ENCODE data around the gene MAP1A. TPM values are rescaled to one million over a fixed set of nuclear protein-coding genes. Genes with fewer than 3 reads are reported as not detected.

Gene MAP1A
- total RNA-seq, 2 experiments from 2014 or later, result 1.2 to 1.4 TPM

DNA sequence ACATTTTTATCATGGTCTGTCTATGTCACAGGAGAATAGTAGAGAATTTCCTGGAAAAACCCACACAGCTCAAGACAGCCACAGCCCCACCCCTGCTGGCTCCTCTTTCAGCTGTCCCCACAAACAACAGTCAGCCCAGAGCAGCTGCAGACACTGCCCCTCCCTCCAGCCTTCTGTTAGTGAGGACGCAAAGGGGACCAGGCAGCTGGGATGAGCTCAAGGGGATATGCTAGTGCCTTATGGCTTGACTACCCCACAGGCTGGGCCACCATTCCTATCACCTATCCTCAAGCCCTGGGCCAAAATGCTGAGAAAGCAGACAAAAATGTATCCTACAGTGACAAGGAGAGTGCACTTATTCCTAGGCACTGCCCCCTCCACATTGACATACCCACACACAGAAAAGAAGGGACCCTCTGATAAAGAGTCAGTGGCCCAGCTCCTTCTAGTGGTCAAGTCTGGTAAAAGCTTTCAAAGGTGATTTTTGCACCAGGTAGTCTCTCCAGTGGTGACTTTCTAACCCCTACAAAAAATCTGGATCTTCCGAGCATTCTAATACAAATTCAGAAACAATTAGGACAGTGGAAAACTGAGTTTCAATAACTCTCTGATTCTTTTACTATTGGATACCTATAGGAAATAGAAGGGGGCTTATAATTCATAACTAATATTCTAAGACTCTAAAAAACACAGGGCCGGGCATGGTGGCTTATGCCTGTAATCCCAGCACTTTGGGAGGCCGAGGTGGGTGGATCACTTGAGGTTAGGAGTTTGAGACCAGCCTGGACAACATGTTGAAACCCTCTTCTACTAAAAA lies 3.0 kb upstream of the MAP1A start:
- Mint-ChIP-seq H3K27me3 (ENCODE audit: low read depth) (peaks cover 28% of the 10 kb centered on the region), H3K27ac (no peak overlapping the region), H3K9me3 (no peaks in the 10 kb centered on the region), H3K36me3 (ENCODE audit: low read depth) (no peaks in the 10 kb centered on the region), H3K4me3 (no peak overlapping the region), H3K4me1 (ENCODE audit: low read depth) (peaks cover 35% of the 10 kb centered on the region)
- no peak for DNase-seq
- intact Hi-C loops (cut with micrococcal nuclease), result loop anchor here (5.0 to 10.0 kb wide), 2 partner anchors 142 to 410 kb away; partner anchors contain the start of genes TUBGCP4, UBR1 and ZSCAN29
- CTCF ChIA-PET, result interaction anchor here (0.8 to 3.3 kb wide), 16 partner anchors 8 to 147 kb away, joined by 3 to 19 read pairs (median 3); partner anchors contain the start of gene TP53BP1

DNA sequence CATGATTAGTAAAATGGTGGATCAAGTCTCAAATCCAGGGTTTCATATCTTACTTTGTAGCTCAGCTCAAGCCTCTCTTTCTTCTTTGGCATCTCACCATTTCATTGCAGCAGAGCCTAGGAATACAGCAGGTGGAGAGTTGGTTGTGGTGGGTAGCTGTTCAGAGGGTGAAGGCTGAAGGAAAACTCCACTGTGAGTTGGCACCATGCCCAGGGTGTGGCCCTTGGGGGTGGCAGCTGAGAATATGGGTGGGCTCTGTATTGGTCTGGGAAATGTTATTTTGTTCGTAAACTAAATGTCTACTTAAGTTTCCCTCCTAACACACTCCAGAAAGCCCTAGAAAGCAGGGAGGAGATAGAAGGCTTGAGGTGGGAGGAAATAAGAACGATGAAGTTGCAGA lies 1.7 kb upstream of the MAP1A start:
- Mint-ChIP-seq H3K4me1 (ENCODE audit: low read depth) (peaks cover 26% of the 10 kb centered on the region), H3K27ac (no peak overlapping the region), H3K36me3 (ENCODE audit: low read depth) (no peaks in the 10 kb centered on the region), H3K4me3 (no peak overlapping the region), H3K9me3 (no peaks in the 10 kb centered on the region), H3K27me3 (ENCODE audit: low read depth) (peaks cover 28% of the 10 kb centered on the region)
- intact Hi-C loops (cut with micrococcal nuclease), result loop anchor here (10.0 kb wide), 1 partner anchor 411 kb away; the partner anchor contains the start of gene UBR1
- DNase-seq, result no peak
- CTCF ChIA-PET, result interaction anchor here (0.6 to 2.1 kb wide), 3 partner anchors 32 to 324 kb away, joined by 4 to 19 read pairs (median 5); no protein-coding TSS in a partner anchor

DNA sequence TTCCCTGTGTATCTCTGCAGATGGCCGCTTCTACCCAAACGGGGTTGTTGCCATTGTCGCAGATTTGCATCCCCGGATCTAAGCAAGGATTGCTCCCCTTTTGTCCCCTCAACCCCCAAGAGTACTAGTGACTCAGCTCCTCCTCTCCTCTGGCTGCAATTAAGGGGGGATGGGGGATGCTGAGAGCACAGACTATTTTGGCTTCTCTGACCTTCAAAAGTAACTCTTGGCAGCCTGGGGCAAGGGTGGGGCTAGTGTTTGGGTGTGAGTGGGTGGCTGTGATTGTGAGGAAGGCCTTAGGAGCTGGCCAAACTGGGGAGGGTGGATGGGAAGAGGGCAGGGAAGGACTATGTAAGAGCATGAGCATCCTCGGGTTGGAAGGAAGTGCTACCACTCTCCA lies 1.2 kb upstream of the MAP1A start:
- CTCF ChIA-PET, result interaction anchor here (1.5 kb wide), 1 partner anchor 32 kb away, joined by 5 read pairs; no protein-coding TSS in a partner anchor
- Mint-ChIP-seq H3K4me1 (ENCODE audit: low read depth) (peaks cover 23% of the 10 kb centered on the region), H3K27me3 (ENCODE audit: low read depth) (peaks cover 28% of the 10 kb centered on the region), H3K36me3 (ENCODE audit: low read depth) (no peaks in the 10 kb centered on the region), H3K9me3 (no peaks in the 10 kb centered on the region), H3K4me3 (no peak overlapping the region), H3K27ac (no peak overlapping the region)
- DNase-seq, result no peak
- intact Hi-C loops (cut with micrococcal nuclease), result loop anchor here (10.0 kb wide), 1 partner anchor 411 kb away; the partner anchor contains the start of gene UBR1

DNA sequence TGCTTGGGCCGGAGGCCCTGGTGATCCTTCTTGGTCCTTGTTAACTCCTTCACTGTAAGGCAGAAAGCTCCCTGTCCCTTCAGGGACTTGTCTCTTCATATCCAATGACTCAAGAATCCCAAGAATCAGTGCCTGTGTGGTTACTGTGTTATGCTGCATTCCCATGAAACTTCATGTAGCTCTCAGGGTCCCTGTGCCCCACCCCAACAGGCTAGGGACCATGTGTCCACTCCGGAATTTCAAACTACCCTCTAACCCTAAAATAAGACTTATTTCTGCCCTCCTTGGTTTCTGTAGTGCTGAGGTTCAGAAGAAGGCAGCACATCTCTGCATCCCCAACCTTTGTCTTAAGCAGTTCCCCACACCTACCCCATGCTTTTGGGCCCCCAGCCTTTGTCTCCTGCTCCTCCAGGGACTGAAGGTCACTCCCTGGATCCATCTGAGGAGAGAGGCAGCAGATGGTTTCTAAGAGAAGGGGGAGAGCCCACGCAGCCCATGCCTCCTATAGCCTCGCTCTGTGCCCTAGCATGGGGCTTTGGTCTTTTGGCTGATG lies 531 bp upstream of the MAP1A start:
- intact Hi-C loops (cut with micrococcal nuclease), result loop anchor here (10.0 kb wide), 1 partner anchor 412 kb away; the partner anchor contains the start of gene UBR1
- peaks cover 28% of the 10 kb centered on the region for H3K27me3 Mint-ChIP-seq (ENCODE audit: low read depth)
- H3K27ac Mint-ChIP-seq, result no peak overlapping the region
- no peaks in the 10 kb centered on the region for H3K36me3 Mint-ChIP-seq (ENCODE audit: low read depth)
- H3K9me3 Mint-ChIP-seq, result no peaks in the 10 kb centered on the region
- peaks cover 20% of the 10 kb centered on the region for H3K4me1 Mint-ChIP-seq (ENCODE audit: low read depth)
- H3K4me3 Mint-ChIP-seq, result no peak overlapping the region
- CTCF ChIA-PET, result interaction anchor here (1.7 kb wide), 1 partner anchor 10 kb away, joined by 3 read pairs; no protein-coding TSS in a partner anchor
- DNase-seq, result no peak

DNA sequence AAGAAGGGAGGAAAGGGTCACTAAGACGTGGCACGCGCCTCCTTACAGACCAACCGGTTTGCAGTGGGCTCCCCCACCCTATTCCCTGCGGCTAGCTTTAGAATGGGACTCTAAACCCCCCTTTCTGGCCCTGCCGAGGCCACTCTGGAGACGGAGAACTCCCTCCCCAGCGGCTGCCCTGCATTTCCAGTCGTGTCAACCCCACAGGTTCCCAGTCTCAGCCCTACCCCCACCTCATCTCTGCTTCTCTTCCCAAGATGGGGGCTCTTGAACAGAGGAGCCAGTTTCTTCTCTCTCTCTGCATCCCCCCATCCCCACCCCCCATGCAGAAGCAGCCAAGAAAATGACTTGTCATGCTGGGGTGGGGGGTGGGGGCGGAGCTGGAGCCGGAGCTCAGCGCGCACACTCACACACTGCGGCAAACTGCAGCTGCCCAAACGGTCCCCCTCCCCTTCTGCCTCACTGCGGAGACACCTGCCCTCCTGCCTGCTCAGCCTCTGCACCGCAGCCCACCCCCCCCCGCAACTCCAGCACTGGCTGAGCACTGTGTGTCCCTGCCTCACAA lies 871 bp downstream of the MAP1A start:
- H3K4me1 Mint-ChIP-seq (ENCODE audit: low read depth), result peaks cover 20% of the 10 kb centered on the region
- no peaks in the 10 kb centered on the region for H3K36me3 Mint-ChIP-seq (ENCODE audit: low read depth)
- H3K27me3 Mint-ChIP-seq (ENCODE audit: low read depth), result peaks cover 28% of the 10 kb centered on the region
- no peaks in the 10 kb centered on the region for H3K9me3 Mint-ChIP-seq
- intact Hi-C loops (cut with micrococcal nuclease), result loop anchor here (10.0 kb wide), 1 partner anchor 413 kb away; the partner anchor contains the start of gene UBR1
- DNase-seq, result peak; percentile 14
- peak overlapping the region; percentile 66 for H3K4me3 Mint-ChIP-seq
- no peak overlapping the region for H3K27ac Mint-ChIP-seq
- CTCF ChIA-PET, result interaction anchor here (1.7 kb wide), 1 partner anchor 8 kb away, joined by 3 read pairs; no protein-coding TSS in a partner anchor

DNA sequence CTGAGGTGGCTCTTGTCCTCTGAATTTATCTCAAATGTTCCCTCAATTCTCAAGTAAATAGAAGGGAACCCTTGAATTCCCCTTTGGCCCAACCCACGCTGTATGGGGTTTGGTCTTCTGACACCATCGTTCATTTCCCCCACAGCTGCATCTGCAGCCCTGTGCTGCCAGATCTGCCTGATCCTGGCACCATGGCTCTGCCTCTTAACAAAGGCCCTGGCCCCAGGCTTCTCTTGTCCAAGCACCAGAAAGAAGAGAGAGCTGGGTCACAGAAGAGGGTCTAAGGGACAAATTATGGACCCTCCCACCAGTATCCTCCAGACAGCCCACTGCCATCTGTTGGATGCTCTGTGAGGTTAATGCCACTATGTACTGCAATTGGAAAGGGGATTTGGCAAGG lies 1.8 kb downstream of the MAP1A start:
- no peak overlapping the region for H3K27ac Mint-ChIP-seq
- peaks cover 14% of the 10 kb centered on the region for H3K4me1 Mint-ChIP-seq (ENCODE audit: low read depth)
- peaks cover 28% of the 10 kb centered on the region for H3K27me3 Mint-ChIP-seq (ENCODE audit: low read depth)
- CTCF ChIA-PET, result no interaction called here
- DNase-seq, result no peak
- no peaks in the 10 kb centered on the region for H3K36me3 Mint-ChIP-seq (ENCODE audit: low read depth)
- H3K9me3 Mint-ChIP-seq, result no peaks in the 10 kb centered on the region
- H3K4me3 Mint-ChIP-seq, result no peak overlapping the region
- intact Hi-C loops (cut with micrococcal nuclease), result loop anchor here (10.0 kb wide), 1 partner anchor 414 kb away; the partner anchor contains the start of gene UBR1

DNA sequence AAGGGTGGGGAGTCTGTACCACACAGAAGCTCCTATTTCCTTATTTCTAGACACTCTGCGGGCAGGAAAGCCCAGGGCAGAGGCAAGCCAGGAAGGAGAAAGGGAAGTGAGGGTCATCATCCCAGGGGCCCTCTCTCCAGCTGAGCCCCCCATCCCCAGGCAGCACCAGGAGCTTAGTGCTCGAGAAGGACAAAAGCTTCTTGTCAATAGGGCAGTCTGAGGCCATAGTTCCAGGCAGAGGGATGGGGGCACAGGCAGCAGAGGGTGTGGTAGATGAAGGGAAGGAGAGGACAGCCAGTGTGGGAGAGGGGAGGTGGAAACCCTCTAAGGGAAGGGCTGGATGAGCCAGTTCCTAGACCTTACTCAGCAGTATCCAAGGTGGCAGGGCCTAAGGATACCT lies 2.7 kb downstream of the MAP1A start:
- H3K9me3 Mint-ChIP-seq, result no peaks in the 10 kb centered on the region
- no peaks in the 10 kb centered on the region for H3K36me3 Mint-ChIP-seq (ENCODE audit: low read depth)
- peaks cover 18% of the 10 kb centered on the region for H3K4me1 Mint-ChIP-seq (ENCODE audit: low read depth)
- no peak overlapping the region for H3K4me3 Mint-ChIP-seq
- no peak for DNase-seq
- peaks cover 28% of the 10 kb centered on the region for H3K27me3 Mint-ChIP-seq (ENCODE audit: low read depth)
- CTCF ChIA-PET, result no interaction called here
- no peak overlapping the region for H3K27ac Mint-ChIP-seq
- intact Hi-C loops (cut with micrococcal nuclease), result no loop called here

DNA sequence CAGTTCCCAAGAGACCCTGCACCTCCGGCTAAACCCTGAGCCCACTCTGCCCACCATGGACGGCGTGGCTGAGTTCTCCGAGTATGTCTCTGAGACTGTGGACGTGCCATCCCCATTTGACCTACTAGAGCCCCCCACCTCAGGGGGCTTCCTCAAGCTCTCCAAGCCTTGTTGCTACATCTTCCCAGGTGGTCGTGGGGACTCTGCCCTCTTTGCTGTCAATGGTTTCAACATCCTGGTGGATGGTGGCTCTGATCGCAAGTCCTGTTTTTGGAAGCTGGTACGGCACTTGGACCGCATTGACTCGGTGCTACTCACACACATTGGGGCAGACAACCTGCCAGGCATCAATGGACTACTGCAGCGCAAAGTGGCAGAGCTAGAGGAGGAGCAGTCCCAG lies 4.0 kb downstream of the MAP1A start:
- Mint-ChIP-seq H3K27ac (no peak overlapping the region), H3K36me3 (ENCODE audit: low read depth) (no peaks in the 10 kb centered on the region), H3K27me3 (ENCODE audit: low read depth) (peaks cover 19% of the 10 kb centered on the region), H3K4me1 (ENCODE audit: low read depth) (peaks cover 21% of the 10 kb centered on the region), H3K9me3 (no peaks in the 10 kb centered on the region), H3K4me3 (no peak overlapping the region)
- intact Hi-C loops (cut with micrococcal nuclease), result no loop called here
- DNase-seq, result no peak
- CTCF ChIA-PET, result no interaction called here

DNA sequence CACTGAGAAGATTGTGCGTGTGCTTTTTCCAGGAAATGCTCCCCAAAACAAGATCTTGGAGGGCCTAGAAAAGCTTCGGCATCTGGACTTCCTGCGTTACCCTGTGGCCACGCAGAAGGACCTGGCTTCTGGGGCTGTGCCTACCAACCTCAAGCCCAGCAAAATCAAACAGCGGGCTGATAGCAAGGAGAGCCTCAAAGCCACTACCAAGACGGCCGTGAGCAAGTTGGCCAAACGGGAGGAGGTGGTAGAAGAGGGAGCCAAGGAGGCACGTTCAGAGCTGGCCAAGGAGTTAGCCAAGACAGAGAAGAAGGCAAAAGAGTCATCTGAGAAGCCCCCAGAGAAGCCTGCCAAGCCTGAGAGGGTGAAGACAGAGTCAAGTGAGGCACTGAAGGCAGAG lies 4.8 kb downstream of the MAP1A start:
- intact Hi-C loops (cut with micrococcal nuclease), result no loop called here
- Mint-ChIP-seq H3K9me3 (no peaks in the 10 kb centered on the region), H3K36me3 (ENCODE audit: low read depth) (no peaks in the 10 kb centered on the region), H3K4me3 (no peak overlapping the region), H3K4me1 (ENCODE audit: low read depth) (peaks cover 21% of the 10 kb centered on the region), H3K27ac (no peak overlapping the region), H3K27me3 (ENCODE audit: low read depth) (peaks cover 14% of the 10 kb centered on the region)
- no peak for DNase-seq
- CTCF ChIA-PET, result interaction anchor here (1.2 to 2.1 kb wide), 3 partner anchors 9 to 38 kb away, joined by 3 to 5 read pairs (median 3); no protein-coding TSS in a partner anchor

DNA sequence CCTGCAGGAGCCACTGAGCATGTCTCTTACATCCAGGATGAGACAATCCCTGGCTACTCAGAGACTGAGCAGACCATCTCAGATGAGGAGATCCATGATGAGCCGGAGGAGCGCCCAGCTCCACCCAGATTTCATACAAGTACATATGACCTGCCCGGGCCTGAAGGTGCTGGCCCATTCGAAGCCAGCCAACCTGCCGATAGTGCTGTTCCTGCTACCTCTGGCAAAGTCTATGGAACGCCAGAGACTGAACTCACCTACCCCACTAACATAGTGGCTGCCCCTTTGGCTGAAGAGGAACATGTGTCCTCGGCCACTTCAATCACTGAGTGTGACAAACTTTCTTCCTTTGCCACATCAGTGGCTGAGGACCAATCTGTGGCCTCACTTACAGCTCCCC lies 6.2 kb downstream of the MAP1A start:
- CTCF ChIA-PET, result interaction anchor here (1.2 to 2.1 kb wide), 2 partner anchors 9 to 40 kb away, joined by 5 read pairs; no protein-coding TSS in a partner anchor
- intact Hi-C loops (cut with micrococcal nuclease), result no loop called here
- Mint-ChIP-seq H3K27me3 (ENCODE audit: low read depth) (peaks cover under 1% of the 10 kb centered on the region), H3K4me1 (ENCODE audit: low read depth) (peaks cover 10% of the 10 kb centered on the region), H3K4me3 (no peak overlapping the region), H3K9me3 (no peaks in the 10 kb centered on the region), H3K27ac (no peak overlapping the region), H3K36me3 (ENCODE audit: low read depth) (no peaks in the 10 kb centered on the region)
- no peak for DNase-seq

DNA sequence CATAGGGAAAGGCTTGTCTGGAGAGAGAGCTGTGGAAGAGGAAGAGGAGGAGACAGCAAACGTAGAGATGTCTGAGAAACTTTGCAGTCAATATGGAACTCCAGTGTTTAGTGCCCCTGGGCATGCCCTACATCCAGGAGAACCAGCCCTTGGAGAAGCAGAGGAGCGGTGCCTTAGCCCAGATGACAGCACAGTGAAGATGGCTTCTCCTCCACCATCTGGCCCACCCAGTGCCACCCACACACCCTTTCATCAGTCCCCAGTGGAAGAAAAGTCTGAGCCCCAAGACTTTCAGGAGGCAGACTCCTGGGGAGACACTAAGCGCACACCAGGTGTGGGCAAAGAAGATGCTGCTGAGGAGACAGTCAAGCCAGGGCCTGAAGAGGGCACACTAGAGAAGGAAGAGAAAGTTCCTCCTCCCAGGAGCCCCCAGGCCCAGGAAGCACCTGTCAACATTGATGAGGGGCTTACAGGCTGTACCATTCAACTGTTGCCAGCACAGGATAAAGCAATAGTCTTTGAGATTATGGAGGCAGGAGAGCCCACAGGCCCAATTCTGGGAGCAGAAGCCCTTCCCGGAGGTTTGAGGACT lies 6.9 kb downstream of the MAP1A start:
- CTCF ChIA-PET, result interaction anchor here (1.6 to 2.1 kb wide), 2 partner anchors 10 to 40 kb away, joined by 5 read pairs; no protein-coding TSS in a partner anchor
- Mint-ChIP-seq H3K4me1 (ENCODE audit: low read depth) (peaks cover 8% of the 10 kb centered on the region), H3K9me3 (no peaks in the 10 kb centered on the region), H3K27ac (no peak overlapping the region), H3K27me3 (ENCODE audit: low read depth) (no peaks in the 10 kb centered on the region), H3K36me3 (ENCODE audit: low read depth) (no peaks in the 10 kb centered on the region), H3K4me3 (no peak overlapping the region)
- DNase-seq, result no peak
- intact Hi-C loops (cut with micrococcal nuclease), result no loop called here

DNA sequence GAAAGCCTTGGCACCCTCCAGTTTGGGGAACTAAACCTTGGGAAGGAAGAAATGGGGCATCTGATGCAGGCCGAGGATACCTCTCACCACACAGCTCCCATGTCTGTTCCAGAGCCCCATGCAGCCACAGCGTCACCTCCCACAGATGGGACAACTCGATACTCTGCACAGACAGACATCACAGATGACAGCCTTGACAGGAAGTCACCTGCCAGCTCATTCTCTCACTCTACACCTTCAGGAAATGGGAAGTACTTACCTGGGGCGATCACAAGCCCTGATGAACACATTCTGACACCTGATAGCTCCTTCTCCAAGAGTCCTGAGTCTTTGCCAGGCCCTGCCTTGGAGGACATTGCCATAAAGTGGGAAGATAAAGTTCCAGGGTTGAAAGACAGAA lies 7.7 kb downstream of the MAP1A start:
- H3K36me3 Mint-ChIP-seq (ENCODE audit: low read depth), result no peaks in the 10 kb centered on the region
- peak; percentile 23 for DNase-seq
- H3K27ac Mint-ChIP-seq, result no peak overlapping the region
- no peaks in the 10 kb centered on the region for H3K9me3 Mint-ChIP-seq
- peaks cover 8% of the 10 kb centered on the region for H3K4me1 Mint-ChIP-seq (ENCODE audit: low read depth)
- no peaks in the 10 kb centered on the region for H3K27me3 Mint-ChIP-seq (ENCODE audit: low read depth)
- no peak overlapping the region for H3K4me3 Mint-ChIP-seq
- intact Hi-C loops (cut with micrococcal nuclease), result no loop called here
- CTCF ChIA-PET, result interaction anchor here (1.6 kb wide), 1 partner anchor 11 kb away, joined by 5 read pairs; no protein-coding TSS in a partner anchor
